Measurements from ENCODE around the gene BMPER. TPM values are rescaled to one million over a fixed set of nuclear protein-coding genes. Genes with fewer than 3 reads are reported as not detected.

BMPER gene
- total RNA-seq = 0.50 and 0.56 TPM in 2 replicates
- long read RNA-seq = 0 reads

- no peak for DNase-seq (ENCODE audit: extremely low spot score, unreplicated experiment)
- no peak for TF ChIP-seq CTCF (IDR thresholded peaks at IDR 0.05)
- Mint-ChIP-seq H3K9me3 (ENCODE audit: unreplicated experiment) (no peaks in the 10 kb centered on the region), H3K36me3 (ENCODE audit: unreplicated experiment) (no peaks in the 10 kb centered on the region), H3K27me3 (ENCODE audit: unreplicated experiment) (peaks cover 34% of the 10 kb centered on the region), H3K27ac (ENCODE audit: unreplicated experiment) (no peak within 1 kb of the TSS), H3K4me3 (ENCODE audit: unreplicated experiment) (peak within 1 kb of the TSS; percentile 82), H3K4me1 (ENCODE audit: unreplicated experiment) (peaks cover 12% of the 10 kb centered on the region)
Measured at GRCh38 chr7:33905389-33906032, at the start of gene BMPER. Gene BMPER (plus strand): TSS chr7:33905539. CDS start chr7:33905614, 75 bp downstream.

DNA sequence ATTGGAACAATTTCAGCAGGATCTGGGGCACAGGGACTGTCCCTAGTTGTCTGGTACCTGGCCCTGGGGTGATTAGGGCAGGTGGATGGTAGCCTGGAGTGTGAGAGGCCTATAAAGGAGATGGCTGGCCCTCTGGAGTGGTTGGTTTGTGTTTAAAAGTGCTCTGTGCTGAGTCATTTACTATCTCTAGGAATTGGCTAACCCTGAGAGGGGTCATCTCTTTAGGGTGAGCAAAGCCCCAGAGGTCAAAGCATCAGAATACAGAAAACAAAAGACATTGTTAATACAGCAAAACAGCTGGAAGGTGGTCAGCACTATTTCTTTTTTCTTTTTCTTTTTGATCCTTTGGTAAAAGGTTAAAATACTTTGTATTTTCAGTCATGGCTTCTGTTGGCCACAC, 43.4 kb upstream of the BMPER start:
- Mint-ChIP-seq H3K36me3 (ENCODE audit: unreplicated experiment) (no peaks in the 10 kb centered on the region), H3K4me1 (ENCODE audit: unreplicated experiment) (no peaks in the 10 kb centered on the region), H3K4me3 (ENCODE audit: unreplicated experiment) (no peak overlapping the region), H3K27me3 (ENCODE audit: unreplicated experiment) (peaks cover 3% of the 10 kb centered on the region), H3K9me3 (ENCODE audit: unreplicated experiment) (peaks cover 5% of the 10 kb centered on the region), H3K27ac (ENCODE audit: unreplicated experiment) (no peak overlapping the region)
- no peak for DNase-seq (ENCODE audit: extremely low spot score, unreplicated experiment)
- TF ChIP-seq CTCF (IDR thresholded peaks at IDR 0.05) = no peak

GRCh38 chr7:33862946-33863814, 42.2 kb upstream of the BMPER start:
- no peaks in the 10 kb centered on the region for H3K36me3 Mint-ChIP-seq (ENCODE audit: unreplicated experiment)
- peaks cover 5% of the 10 kb centered on the region for H3K9me3 Mint-ChIP-seq (ENCODE audit: unreplicated experiment)
- TF ChIP-seq CTCF (IDR thresholded peaks at IDR 0.05) = no peak
- DNase-seq (ENCODE audit: extremely low spot score, unreplicated experiment) = no peak
- H3K4me3 Mint-ChIP-seq (ENCODE audit: unreplicated experiment) = no peak overlapping the region
- peaks cover 3% of the 10 kb centered on the region for H3K27me3 Mint-ChIP-seq (ENCODE audit: unreplicated experiment)
- no peak overlapping the region for H3K27ac Mint-ChIP-seq (ENCODE audit: unreplicated experiment)
- H3K4me1 Mint-ChIP-seq (ENCODE audit: unreplicated experiment) = no peaks in the 10 kb centered on the region

- no peaks in the 10 kb centered on the region for H3K36me3 Mint-ChIP-seq (ENCODE audit: unreplicated experiment)
- no peaks in the 10 kb centered on the region for H3K27me3 Mint-ChIP-seq (ENCODE audit: unreplicated experiment)
- no peak for DNase-seq (ENCODE audit: extremely low spot score, unreplicated experiment)
Measured at GRCh38 chr7:33868166-33868565, 37.2 kb upstream of the BMPER start.

More at GRCh38 chr7:33868166-33868565, 37.2 kb upstream of the BMPER start:
- Mint-ChIP-seq H3K27ac (ENCODE audit: unreplicated experiment) (no peak overlapping the region), H3K9me3 (ENCODE audit: unreplicated experiment) (no peaks in the 10 kb centered on the region), H3K4me1 (ENCODE audit: unreplicated experiment) (peaks cover 6% of the 10 kb centered on the region), H3K4me3 (ENCODE audit: unreplicated experiment) (no peak overlapping the region)
- TF ChIP-seq CTCF (IDR thresholded peaks at IDR 0.05) = no peak
